Fibroblast of lung (primary cell): Measurements from ENCODE around the gene TRPM7.

ENCODE experiments used
- CTCF ChIP-seq, 2 donors: IDR thresholded peaks in 1 of 2; conservative IDR thresholded peaks in 1 of 2; 1 replicate in 1 of 2; 2 replicates in 1 of 2; pipeline ENCODE4 v1.5.1; 2011 to 2012; ENCODE audit warnings: low read length in 2 of 2, control low read depth in 1 of 2, inconsistent platforms in 1 of 2, low read depth in 1 of 2, mild to moderate bottlenecking in 1 of 2
- EZH2 ChIP-seq: IDR thresholded peaks from 2 replicates; pipeline ENCODE4 v1.5.1; 2012; ENCODE audit warnings: low read length, control low read depth, mild to moderate bottlenecking; ENCODE audit errors: missing control alignments

GRCh38 chr15:50726315-50726714 is 39.7 kb upstream of the TRPM7 start:
- TF ChIP-seq CTCF (conservative IDR thresholded peaks at IDR 0.05 in 1 of 2, IDR thresholded peaks at IDR 0.05 in 1 of 2; ENCODE audit: low read depth in 1 of 2, low read length in 2 of 2) (no peak), EZH2 (no peak)
